A549 (cell line): Measurements from ENCODE around the gene AFMID. TPM values are rescaled to one million over a fixed set of nuclear protein-coding genes. Genes with fewer than 3 reads are reported as not detected.

Experiments used
- ATAC-seq, 2 experiments: fragments of 200-7000 bp in 1 of 2; fragments of >200 bp in 1 of 2; cut with Nextera tagmentation in 1 of 2; cut with Tn5 transposase in 1 of 2; 3 replicates each; pipeline versions ENCODE4 v1.8.0 to v1.9.1; 2018 to 2020; ENCODE audit warnings: mild to moderate bottlenecking in 1 of 2, moderate library complexity in 1 of 2
- CTCF ChIA-PET: fragments of 300-600 bp; sonication (Branson Sonifier 250); formaldehyde crosslinking; extraction: SDS; loops from one replicate; lab custom pipeline; 2021; ENCODE audit warnings: antibody characterized with exemption, inconsistent platforms; lab: Yijun Ruan, JAX
- POLR2A ChIA-PET: fragments of 350-600 bp; formaldehyde crosslinking; extraction: SDS; loops from one replicate; lab custom pipeline; 2021; ENCODE audit warnings: antibody characterized with exemption, inconsistent platforms; lab: Yijun Ruan, JAX
- DNase-seq, 2 experiments: peaks; one replicate each; pipeline versions ENCODE4 v3.0.0 to v3.0.0-alpha.2; 2011 to 2016; ENCODE audit warnings: low read depth in 1 of 2, low spot score in 1 of 2
- FAIRE-seq: peaks from 2 replicates; lab custom pipeline; 2011; peaks lifted over from hg19 to GRCh38; lab: Jason Lieb, UNC
- H3K27ac ChIP-seq, 2 experiments: fragments of >200 bp; sonication (Bioruptor Twin); formaldehyde crosslinking; 3 replicates each; pipeline ENCODE4 v1.5.1; 2016 to 2017
- H3K4me1 ChIP-seq: fragments of >200 bp; sonication (Bioruptor Twin); formaldehyde crosslinking; 3 replicates; pipeline ENCODE4 v1.6.1; 2016
- H3K4me2 ChIP-seq: fragments of >200 bp; sonication (Bioruptor Twin); formaldehyde crosslinking; 3 replicates; pipeline ENCODE4 v1.6.1; 2016
- H3K4me3 ChIP-seq: fragments of >200 bp; sonication (Bioruptor Twin); formaldehyde crosslinking; 3 replicates; pipeline ENCODE4 v1.5.1; 2016
- H3K9me3 ChIP-seq: fragments of >200 bp; sonication (Bioruptor Twin); formaldehyde crosslinking; 3 replicates; pipeline ENCODE4 v1.6.1; 2016
- ATOH8 ChIP-seq: fragments of 250-450 bp; sonication (Bioruptor Pico); IDR thresholded peaks from 2 replicates; pipeline ENCODE4 v1.5.0; 2020; ENCODE audit warnings: low read depth, mild to moderate bottlenecking, moderate library complexity
- CBX8 ChIP-seq: fragments of 200-600 bp; sonication (generic); IDR thresholded peaks from 2 replicates; pipeline ENCODE4 v1.6.1; 2016
- CEBPB ChIP-seq, 2 experiments: fragments of >200 bp in 1 of 2; sonication (Bioruptor Twin) in 1 of 2; formaldehyde crosslinking in 1 of 2; IDR thresholded peaks; 2 replicates each; pipeline ENCODE4 v1.6.1; 2012 to 2016
- CHD2 ChIP-seq: fragments of 150-350 bp; IDR thresholded peaks from 2 replicates; pipeline ENCODE4 v1.6.1; 2014; ENCODE audit warnings: low read length; ENCODE audit not compliant: partially characterized antibody
- CHD4 ChIP-seq: fragments of 200-600 bp; sonication (generic); IDR thresholded peaks from 2 replicates; pipeline ENCODE4 v1.6.1; 2016; ENCODE audit warnings: antibody characterized with exemption, mild to moderate bottlenecking, borderline replicate concordance
- CTCF ChIP-seq: fragments of >200 bp; sonication (Bioruptor Twin); formaldehyde crosslinking; IDR thresholded peaks from 3 replicates; pipeline ENCODE4 v1.5.1; 2016
- FOSB ChIP-seq: fragments of 250-450 bp; sonication (Bioruptor Pico); IDR thresholded peaks from 2 replicates; pipeline ENCODE4 v1.5.0; 2020; ENCODE audit warnings: mild to moderate bottlenecking, moderate library complexity
- FOXS1 ChIP-seq: fragments of 250-450 bp; sonication (Bioruptor Pico); IDR thresholded peaks from 2 replicates; pipeline ENCODE4 v1.5.0; 2020; ENCODE audit warnings: mild to moderate bottlenecking, moderate library complexity
- GATA3 ChIP-seq: IDR thresholded peaks from 2 replicates; pipeline ENCODE4 v1.6.1; 2012; ENCODE audit warnings: borderline replicate concordance
- HDAC2 ChIP-seq: fragments of 200-600 bp; sonication (generic); IDR thresholded peaks from 2 replicates; pipeline ENCODE4 v1.6.1; 2016
- HES2 ChIP-seq: fragments of >200 bp; sonication (Bioruptor Twin); formaldehyde crosslinking; IDR thresholded peaks from 2 replicates; pipeline ENCODE4 v1.6.1; 2016
- HOXB5 ChIP-seq: fragments of 250-450 bp; sonication (Bioruptor Pico); IDR thresholded peaks from 2 replicates; pipeline ENCODE4 v1.5.0; 2020; ENCODE audit warnings: mild to moderate bottlenecking, moderate library complexity
- JUNB ChIP-seq: fragments of >200 bp; sonication (Bioruptor Twin); formaldehyde crosslinking; IDR thresholded peaks from 2 replicates; pipeline ENCODE4 v1.6.1; 2016
- KDM5A ChIP-seq: fragments of 200-600 bp; sonication (generic); IDR thresholded peaks from 2 replicates; pipeline ENCODE4 v1.6.1; 2016; ENCODE audit warnings: antibody characterized with exemption, mild to moderate bottlenecking
- MAX ChIP-seq: IDR thresholded peaks from 2 replicates; pipeline ENCODE4 v1.6.1; 2012
- MAZ ChIP-seq: fragments of 150-350 bp; IDR thresholded peaks from 2 replicates; pipeline ENCODE4 v1.6.1; 2014; ENCODE audit warnings: antibody characterized with exemption, low read depth, low read length, borderline replicate concordance
- MYC ChIP-seq: IDR thresholded peaks from 2 replicates; pipeline ENCODE4 v1.6.1; 2012; ENCODE audit warnings: mild to moderate bottlenecking, inconsistent platforms, low read length, improper control_type of control experiment, borderline replicate concordance
- NPAS2 ChIP-seq: fragments of 250-450 bp; sonication (Bioruptor Pico); IDR thresholded peaks from 2 replicates; pipeline ENCODE4 v1.8.0; 2022; ENCODE audit warnings: mild to moderate bottlenecking, moderate library complexity, borderline replicate concordance
- NR3C1 ChIP-seq: fragments of >200 bp; sonication (Bioruptor Twin); formaldehyde crosslinking; IDR thresholded peaks from 3 replicates; pipeline ENCODE4 v1.6.1; 2017
- PBX3 ChIP-seq: IDR thresholded peaks from 2 replicates; pipeline ENCODE4 v1.6.1; 2012
- POLR2A ChIP-seq: IDR thresholded peaks from 2 replicates; pipeline ENCODE4 v1.6.1; 2012; ENCODE audit warnings: mild to moderate bottlenecking, low read length
- SMC3 ChIP-seq: fragments of >200 bp; sonication (Bioruptor Twin); formaldehyde crosslinking; IDR thresholded peaks from 3 replicates; pipeline ENCODE4 v1.6.1; 2018; ENCODE audit warnings: inconsistent platforms
- SREBF2 ChIP-seq: fragments of 450-650 bp; IDR thresholded peaks from 2 replicates; pipeline ENCODE4 v1.6.1; 2014; ENCODE audit warnings: mild to moderate bottlenecking, moderate library complexity
- TFCP2L1 ChIP-seq: fragments of 250-450 bp; sonication (Bioruptor Pico); IDR thresholded peaks from 2 replicates; pipeline ENCODE4 v1.5.0; 2021; ENCODE audit warnings: mild to moderate bottlenecking
- TP53 ChIP-seq: fragments of 250-450 bp; sonication (Bioruptor Pico); IDR thresholded peaks from 2 replicates; pipeline ENCODE4 v1.5.0; 2021; ENCODE audit warnings: mild to moderate bottlenecking, moderate library complexity
- ZC3H11A ChIP-seq: fragments of 450-650 bp; IDR thresholded peaks from 2 replicates; pipeline ENCODE4 v1.6.1; 2014; ENCODE audit warnings: antibody characterized with exemption, mild to moderate bottlenecking
- ZFP36 ChIP-seq: fragments of 450-650 bp; IDR thresholded peaks from 2 replicates; pipeline ENCODE4 v1.6.1; 2014; ENCODE audit warnings: borderline replicate concordance; ENCODE audit not compliant: partially characterized antibody
- ZNF302 ChIP-seq: fragments of 250-450 bp; sonication (Bioruptor Pico); IDR thresholded peaks from 2 replicates; pipeline ENCODE4 v1.9.0; 2021; ENCODE audit warnings: inconsistent platforms, mild to moderate bottlenecking, moderate library complexity
- WGBS: methylation state at CpG from one replicate; pipeline ENCODE4 v1.1.6; 2017; ENCODE audit errors: missing lambda C conversion rate; 5-methylcytosine and 5-hydroxymethylcytosine counted together
- polyA plus RNA-seq, 4 experiments: library from polyadenylated mRNA; depleted of rRNA in 3 of 4; stranded (reverse); fragments of >200 nt; fragmentation: RNase III in 1 of 4; extraction: RNeasy Plus Mini Kit Qiagen cat#74134 plus additional on column Dnase treatment in 1 of 4; gene quantifications; 2 replicates in 3 of 4; 3 replicates in 1 of 4; pipeline ENCODE4 v1.2.3, GENCODE V29; 2011 to 2017

The AFMID gene
- polyA plus RNA-seq, 2 of the 4 experiments (the other 2 are of a cell fraction): 33.4 to 43.4 TPM

GRCh38 chr17:78241277-78242023 lies 54.3 kb downstream of the AFMID start:
- peak; percentile 44 to 89; a peak in 5 of 6 replicates for ATAC-seq
- TF ChIP-seq HES2 (no peak), SREBF2 (no peak), MYC (no peak), FOXS1 (CRISPR knock-in tag) (0 out of 2 replicates have a peak, but pooled peaks have one; percentile 52), MAX (no peak), GATA3 (no peak), NPAS2 (CRISPR knock-in tag) (no peak), HOXB5 (CRISPR knock-in tag) (peak; percentile 74; the same call in 1 of the 2 replicates), ZNF302 (CRISPR knock-in tag) (no peak), ATOH8 (CRISPR knock-in tag) (peak; percentile 81)
- Histone ChIP-seq H3K4me3 (no peak overlapping the region), H3K4me2 (no peak overlapping the region), H3K9me3 (peaks cover 7% of the 10 kb centered on the region; the same call in 2 of the 3 replicates), H3K27ac (no peak overlapping the region), H3K4me1 (no peaks in the 10 kb centered on the region)
- FAIRE-seq: no peak
- peak; percentile 69 to 93 for DNase-seq
- ChIA-PET CTCF (interaction anchor here (1.5 to 10.4 kb wide), 2 partner anchors 9 to 180 kb away, joined by 6 to 159 read pairs; no protein-coding TSS in a partner anchor), POLR2A (no interaction called here)
- WGBS: 67% methylated on average over 13 of the region's 13 CpGs

- ChIA-PET POLR2A (no interaction called here), CTCF (interaction anchor here (1.4 to 10.4 kb wide), 3 partner anchors 8 to 225 kb away, joined by 3 to 159 read pairs (median 6); no protein-coding TSS in a partner anchor)
- Histone ChIP-seq H3K27ac (no peak overlapping the region), H3K9me3 (peaks cover 7% of the 10 kb centered on the region; the same call in 2 of the 3 replicates), H3K4me2 (no peak overlapping the region), H3K4me3 (no peak overlapping the region), H3K4me1 (no peaks in the 10 kb centered on the region)
- TF ChIP-seq KDM5A (no peak), CHD2 (no peak), CBX8 (no peak), ZC3H11A (no peak), SMC3 (no peak), POLR2A (no peak), FOSB (CRISPR knock-in tag) (no peak), FOXS1 (CRISPR knock-in tag) (no peak), PBX3 (no peak), TFCP2L1 (CRISPR knock-in tag) (no peak), ZFP36 (no peak), TP53 (CRISPR knock-in tag) (no peak), HDAC2 (no peak), CTCF (no peak), CHD4 (no peak), NR3C1 (no peak), MAZ (no peak), CEBPB (IDR thresholded peaks at IDR 0.05) (no peak), JUNB (no peak)
- 79% methylated on average over 21 of the region's 21 CpGs for WGBS
- DNase-seq (no peak), ATAC-seq (no peak), FAIRE-seq (no peak)
Measured at GRCh38 chr17:78242024-78242742, 55.0 kb downstream of the AFMID start.
